Stimulated activated CD4-positive, alpha-beta T cell treated with anti-CD3 and anti-CD28 coated beads, Interleukin-12 subunit alpha, Interleukin-12 subunit beta, amount 100 ng/mL, for 48 hours (primary cell): ENCODE measurements around the gene DNAJB5.

Source experiments
- DNase-seq, 3 donors: peaks; one replicate each; pipeline ENCODE4 v3.0.0-alpha.2; 2020; ENCODE audit warnings: low read depth in 2 of 3, low spot score in 1 of 3

DNAJB5 gene

DNA sequence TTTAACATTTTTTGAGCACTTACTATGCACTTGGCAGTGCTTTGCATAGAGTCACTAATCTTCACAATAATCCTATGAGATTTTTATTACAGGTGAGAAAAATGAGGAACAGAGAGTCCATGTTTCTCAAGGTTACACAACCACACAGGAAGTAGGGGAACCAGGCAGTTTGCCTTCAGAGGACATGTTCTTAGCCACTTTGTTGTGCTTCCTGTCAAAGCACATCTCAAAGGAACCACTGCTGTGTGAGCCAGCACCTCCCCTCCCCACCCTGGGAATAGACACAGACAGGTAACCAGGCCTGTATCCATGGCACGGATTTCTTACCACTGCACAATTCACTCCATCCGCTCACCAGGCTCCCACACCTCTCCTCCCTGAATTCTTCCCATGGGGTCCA lies 6.3 kb upstream of the DNAJB5 start:
- DNase-seq, result no peak

- DNase-seq, result no peak
Measured at GRCh38 chr9:34984049-34984448, 5.5 kb upstream of the DNAJB5 start.

- peak; percentile 37 to 64 (median 51) for DNase-seq
Measured at GRCh38 chr9:34985311-34985899, 4.1 kb upstream of the DNAJB5 start.

DNA sequence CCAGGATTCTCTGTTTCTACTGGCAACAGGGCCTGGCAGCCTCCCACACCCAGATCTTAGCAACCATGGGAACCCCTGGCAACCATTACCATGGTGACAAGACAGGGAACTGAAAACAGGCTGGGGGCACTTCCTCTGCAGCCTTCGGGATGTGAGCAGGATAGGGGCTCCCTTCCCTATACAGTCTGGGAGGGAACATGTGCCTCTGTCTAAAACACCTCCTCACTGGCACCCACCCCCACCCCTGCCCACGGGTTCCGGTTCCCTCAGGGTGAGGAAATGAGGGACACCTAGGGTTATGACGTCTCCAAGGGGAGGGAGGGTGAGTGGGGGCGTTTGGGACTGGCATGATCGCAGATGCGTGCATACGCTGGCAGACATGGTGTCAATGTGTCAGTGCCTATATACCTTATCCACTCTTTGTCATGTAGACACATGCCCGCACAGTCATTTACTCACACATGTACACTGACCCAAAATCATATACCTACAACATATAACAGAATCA lies 3.0 kb upstream of the DNAJB5 start:
- DNase-seq, result no peak

DNA sequence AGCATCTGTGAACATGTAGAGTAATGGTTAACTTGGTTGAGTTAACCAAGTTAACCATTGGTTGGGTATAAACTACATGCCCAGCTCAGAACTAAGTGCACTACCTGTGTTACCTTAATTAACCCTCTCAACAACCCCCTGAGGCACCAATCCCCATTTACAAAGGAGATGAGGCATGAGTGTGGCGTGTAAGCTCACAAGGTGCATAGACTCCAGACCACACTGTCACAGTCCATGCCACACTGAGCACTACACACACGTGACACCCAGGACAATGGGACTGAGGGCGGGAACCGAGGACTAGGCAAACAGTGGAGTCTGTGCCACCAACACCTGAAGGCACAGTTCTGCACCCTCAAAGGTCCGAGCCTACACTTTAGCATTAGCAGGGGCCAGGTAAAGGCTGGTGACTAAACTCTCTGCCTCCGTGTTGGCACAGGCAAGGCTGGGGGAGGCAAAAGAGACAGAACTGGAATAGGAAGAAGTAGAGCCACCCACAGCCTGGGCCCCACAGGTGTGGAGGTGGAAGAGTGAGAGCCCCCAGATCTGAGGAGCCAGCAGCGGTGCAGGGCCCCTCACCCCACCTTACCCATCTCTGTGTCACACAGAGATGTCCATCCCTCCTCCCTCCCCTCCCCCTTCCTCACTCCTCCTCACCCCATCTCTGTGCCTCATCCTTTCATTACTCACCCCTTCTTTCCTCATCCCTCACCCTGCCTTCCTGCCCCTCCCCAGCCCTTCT lies 2.2 kb upstream of the DNAJB5 start:
- no peak for DNase-seq

DNA sequence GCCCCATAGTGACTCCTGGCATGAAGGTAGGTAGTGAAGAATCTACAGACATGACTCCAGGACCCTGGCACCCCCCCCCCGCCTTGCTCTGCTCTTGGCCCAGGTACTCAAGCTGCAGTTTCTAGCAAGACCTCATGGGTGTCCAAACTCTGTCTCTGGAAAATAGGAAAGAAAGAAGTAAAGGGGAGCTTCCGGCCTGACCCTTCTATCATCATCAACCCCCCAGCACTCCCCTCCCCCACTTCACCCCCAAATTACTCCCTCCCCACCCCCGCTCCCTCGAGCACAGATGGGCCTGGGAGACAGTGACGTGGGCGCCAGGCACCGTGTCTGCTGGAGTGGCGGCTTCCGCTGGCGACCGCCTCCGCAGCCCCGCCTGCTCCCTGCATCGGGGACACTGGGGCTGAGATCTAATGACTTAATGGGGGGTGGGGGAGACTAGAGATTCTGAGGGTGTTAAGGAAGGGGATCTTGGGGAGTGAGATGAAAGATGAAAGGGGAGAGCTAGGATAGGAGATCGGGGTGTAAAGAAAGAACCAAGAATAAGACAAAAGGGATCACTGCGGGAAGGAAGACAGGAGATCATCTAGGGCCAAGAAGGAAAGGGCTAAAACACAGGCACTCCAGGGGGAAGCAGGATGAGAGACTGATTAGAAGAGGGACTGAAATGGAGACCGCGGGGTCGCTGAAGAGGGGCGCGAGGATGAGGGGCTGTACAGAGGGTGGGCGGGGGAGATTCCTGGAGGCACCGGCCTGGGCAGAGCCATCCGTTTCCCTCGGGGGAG lies 1.1 kb upstream of the DNAJB5 start:
- peak in 2 of 3 donors; percentile 24 to 42 for DNase-seq

DNA sequence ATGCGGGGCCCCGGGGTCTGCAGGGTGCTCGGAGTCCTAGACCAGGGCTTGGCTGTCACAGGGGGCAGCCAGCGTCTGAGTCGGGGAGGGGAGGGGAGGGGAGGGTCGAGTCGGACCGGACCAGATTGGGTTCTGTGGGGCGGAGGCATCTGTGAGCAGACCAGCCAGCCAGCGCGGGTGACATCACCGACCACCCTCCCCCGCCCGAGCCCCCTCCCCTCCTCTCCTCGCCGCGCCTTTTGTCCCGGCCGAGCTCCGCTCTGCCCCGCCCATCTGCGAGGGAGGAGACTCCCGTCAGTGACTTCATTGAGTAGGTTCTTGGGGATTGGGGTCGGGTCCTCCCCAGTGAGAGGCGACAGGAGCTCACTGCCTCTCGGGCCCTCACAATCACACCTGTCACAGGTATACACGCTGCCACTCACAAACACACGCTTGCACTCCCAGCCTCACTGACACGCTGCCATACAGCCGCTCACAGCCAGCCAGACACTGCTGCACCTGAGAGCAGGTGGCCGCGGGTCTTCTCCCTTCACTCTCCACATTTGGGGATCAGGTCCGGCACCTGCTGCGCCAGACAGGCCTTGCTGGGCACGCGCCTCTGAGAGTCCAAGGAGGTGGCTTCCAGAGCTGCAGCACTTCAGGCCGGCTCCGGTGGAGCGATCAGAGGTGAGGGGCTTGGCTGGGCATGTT lies 546 bp downstream of the DNAJB5 start:
- no peak for DNase-seq

GRCh38 chr9:34990908-34991606 lies 1.5 kb downstream of the DNAJB5 start:
- no peak for DNase-seq

- peak in 1 of 3 donors; percentile 20 for DNase-seq
Measured at GRCh38 chr9:34991607-34992375, 2.2 kb downstream of the DNAJB5 start.

DNA sequence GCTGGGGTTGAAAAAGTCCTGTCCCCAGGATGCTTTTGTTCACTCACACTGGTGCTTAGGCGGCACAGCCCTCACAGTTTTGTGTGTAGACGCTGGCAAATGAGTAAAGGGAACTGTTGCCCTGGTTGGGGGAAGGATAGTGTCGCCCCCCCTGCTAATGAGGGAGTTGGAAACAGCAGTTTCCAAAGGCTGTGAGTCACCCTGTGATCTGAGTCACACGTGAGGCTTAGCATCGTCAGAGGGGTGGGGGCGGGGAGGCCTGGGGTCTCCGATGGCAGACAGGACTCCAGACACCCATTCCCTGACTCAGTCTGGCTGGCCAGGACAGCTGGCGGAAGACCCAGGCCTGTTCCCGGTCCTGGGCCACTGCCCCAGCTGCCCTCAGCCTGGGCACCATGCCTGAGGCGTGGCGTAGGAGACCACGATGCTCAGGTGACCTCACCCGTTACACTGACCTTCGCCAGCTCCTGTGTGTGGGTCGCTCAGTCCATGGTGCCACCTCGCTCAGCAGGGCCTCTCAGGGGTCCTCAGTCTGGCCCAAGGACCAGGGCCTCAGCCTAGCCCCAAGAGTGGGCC lies 2.9 kb downstream of the DNAJB5 start:
- peak in 2 of 3 donors; percentile 53 for DNase-seq

DNA sequence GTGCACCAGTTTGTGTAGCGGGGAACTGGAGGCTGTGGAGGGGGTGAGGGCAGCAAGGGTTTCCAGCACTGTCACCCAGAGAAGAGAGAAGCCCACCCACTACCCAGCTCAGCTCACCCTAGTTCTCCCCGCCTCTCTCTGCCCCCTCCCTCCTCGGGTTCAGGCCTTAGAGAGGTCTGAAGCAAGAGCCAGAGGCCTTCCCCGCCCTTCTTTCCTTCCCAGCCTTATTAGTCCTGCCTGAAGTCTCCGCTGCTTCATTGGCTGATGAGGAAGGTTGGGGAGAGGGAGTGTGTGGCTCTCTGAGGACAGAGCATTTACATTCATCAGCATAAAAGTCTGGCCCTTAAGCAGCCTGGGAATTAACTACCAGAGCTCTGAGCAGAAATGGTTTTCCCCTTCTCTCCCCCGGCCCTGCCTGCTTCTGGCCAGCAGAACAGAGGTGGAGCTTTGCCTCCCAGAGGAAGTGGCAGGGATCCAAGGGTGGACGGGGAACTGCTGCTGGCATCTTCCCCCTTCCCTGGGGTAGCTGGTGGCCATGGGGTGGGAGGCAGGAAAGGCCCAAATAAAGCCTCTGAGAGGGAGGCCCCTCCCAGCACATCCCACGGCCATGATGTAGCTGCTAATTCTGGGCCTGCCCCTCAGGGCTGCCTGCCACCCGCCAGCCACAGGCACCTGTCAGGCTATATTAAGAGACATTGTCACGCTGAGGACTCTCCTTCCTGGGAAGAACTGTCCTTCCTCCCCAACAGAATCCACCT lies 4.1 kb downstream of the DNAJB5 start:
- no peak for DNase-seq

DNA sequence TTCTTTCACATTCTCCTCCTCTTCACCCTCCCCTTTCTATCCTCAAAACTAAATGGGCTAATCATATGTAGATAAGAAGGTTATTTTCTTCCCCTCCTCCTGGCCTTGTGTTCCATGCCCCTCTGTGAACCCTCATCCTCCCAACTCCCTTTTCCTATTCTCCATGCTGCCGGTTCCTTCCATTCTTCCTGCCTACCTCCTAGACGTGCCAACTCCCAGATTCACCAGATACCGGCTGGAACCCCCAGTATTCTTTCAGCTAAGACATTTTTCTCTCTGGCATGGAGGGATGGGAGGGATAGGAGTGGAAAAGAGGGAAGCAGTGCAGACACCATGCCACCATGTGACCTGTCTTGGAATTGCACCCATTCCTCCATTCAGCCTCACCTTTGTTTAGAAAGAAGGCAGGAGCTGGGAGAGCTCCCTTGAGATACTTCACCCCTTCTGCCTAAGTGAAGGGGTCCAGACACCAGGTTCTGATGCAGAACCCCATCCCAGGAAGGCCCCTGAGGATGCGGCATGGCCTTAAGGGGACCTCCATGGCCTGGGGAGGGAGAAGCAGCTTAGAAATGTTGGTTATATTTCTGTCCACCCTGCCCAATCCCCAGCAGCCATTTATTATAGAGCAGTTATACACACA lies 4.8 kb downstream of the DNAJB5 start:
- no peak for DNase-seq

GRCh38 chr9:34994900-34995669 lies 5.5 kb downstream of the DNAJB5 start:
- no peak for DNase-seq

GRCh38 chr9:34995670-34996060 lies 6.1 kb downstream of the DNAJB5 start:
- DNase-seq, result no peak

DNA sequence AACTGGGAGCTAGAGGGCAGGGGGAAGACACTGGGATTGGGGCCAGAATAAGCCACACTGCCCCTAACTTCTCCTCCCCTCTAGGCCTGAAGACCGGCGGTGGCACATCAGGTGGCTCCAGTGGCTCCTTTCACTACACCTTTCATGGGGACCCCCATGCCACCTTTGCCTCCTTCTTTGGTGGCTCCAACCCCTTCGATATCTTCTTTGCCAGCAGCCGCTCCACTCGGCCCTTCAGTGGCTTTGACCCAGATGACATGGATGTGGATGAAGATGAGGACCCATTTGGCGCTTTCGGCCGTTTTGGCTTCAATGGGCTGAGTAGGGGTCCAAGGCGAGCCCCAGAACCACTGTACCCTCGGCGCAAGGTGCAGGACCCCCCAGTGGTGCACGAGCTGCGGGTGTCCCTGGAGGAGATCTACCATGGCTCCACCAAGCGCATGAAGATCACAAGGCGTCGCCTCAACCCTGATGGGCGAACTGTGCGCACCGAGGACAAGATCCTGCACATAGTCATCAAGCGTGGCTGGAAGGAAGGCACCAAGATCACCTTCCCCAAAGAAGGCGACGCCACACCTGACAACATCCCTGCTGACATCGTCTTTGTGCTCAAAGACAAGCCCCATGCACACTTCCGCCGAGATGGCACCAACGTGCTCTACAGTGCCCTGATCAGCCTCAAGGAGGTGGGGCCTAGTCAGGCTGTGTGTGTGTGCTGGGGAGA lies 6.8 kb downstream of the DNAJB5 start:
- DNase-seq, result no peak

DNA sequence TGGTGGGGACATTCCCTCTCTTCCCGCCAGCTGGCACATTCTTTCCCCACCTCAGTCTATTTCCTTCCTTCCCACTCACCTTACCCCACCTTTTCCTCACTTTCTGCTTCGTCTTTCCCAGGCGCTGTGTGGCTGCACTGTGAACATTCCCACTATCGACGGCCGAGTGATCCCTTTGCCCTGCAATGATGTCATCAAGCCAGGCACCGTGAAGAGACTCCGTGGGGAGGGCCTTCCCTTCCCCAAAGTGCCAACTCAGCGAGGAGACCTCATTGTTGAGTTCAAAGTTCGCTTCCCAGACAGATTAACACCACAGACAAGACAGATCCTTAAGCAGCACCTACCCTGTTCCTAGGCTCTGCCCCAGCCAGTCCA lies 7.3 kb downstream of the DNAJB5 start:
- no peak for DNase-seq

DNA sequence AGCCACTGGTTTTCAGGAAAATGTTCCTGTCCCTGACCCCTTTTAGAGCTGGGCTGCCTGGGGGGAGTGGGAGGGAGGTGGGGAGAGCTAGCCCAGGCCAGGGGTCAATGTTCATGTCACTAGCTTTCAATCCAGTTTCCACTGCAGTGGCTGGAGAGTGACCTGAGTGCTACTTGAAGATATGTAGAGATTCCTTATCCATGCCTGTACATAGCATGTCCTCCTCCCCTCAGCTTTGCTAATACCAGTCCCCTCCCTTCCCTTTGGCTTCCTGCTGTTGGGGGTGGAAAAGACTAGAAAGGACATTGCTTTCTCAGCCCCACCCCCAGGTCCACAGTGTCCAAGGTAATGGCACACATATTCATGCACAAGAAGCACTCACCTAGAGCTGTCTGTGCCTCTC lies 7.8 kb downstream of the DNAJB5 start:
- DNase-seq, result no peak
